ENCODE data around the gene YIPF6.
"Not testable (repeated sequence)": the region's sequence is repeated elsewhere in the genome, so short reads cannot be mapped to it uniquely, and the experiment has no call there.

- TF ChIP-seq POLR2AphosphoS5 (IDR thresholded peaks at IDR 0.05; ENCODE audit: insufficient read depth, low read depth, low read length); POLR2A (IDR thresholded peaks at IDR 0.05; ENCODE audit: low read depth, low read length); CTCF (IDR thresholded peaks at IDR 0.05; ENCODE audit: extremely low read depth in 1 of 2, insufficient read depth in 1 of 2, low read depth in 1 of 2, low read length in 2 of 2); EZH2 (IDR thresholded peaks at IDR 0.05; ENCODE audit: borderline replicate concordance, low read depth, low read length, severe bottlenecking); MYC (IDR thresholded peaks at IDR 0.05; ENCODE audit: low read depth, low read length); MAX (IDR thresholded peaks at IDR 0.05; ENCODE audit: insufficient read depth, insufficient read length); GATA2 (IDR thresholded peaks at IDR 0.05; ENCODE audit: insufficient read depth, insufficient read length, low read depth, low read length); JUN (IDR thresholded peaks at IDR 0.05; ENCODE audit: borderline replicate concordance, insufficient read depth, insufficient read length, low read depth); FOS (IDR thresholded peaks at IDR 0.05; ENCODE audit: borderline replicate concordance, insufficient read depth, low read length): not testable (repeated sequence)
Observed at GRCh38 chrX:68486198-68486597, 12.7 kb upstream of the YIPF6 start.
